Neural cell (in vitro differentiated cells): ENCODE measurements around the gene COG5. TPM values are rescaled to one million over a fixed set of nuclear protein-coding genes. Genes with fewer than 3 reads are reported as not detected.

ENCODE experiments used
- polyA plus RNA-seq: library from polyadenylated mRNA; depleted of rRNA; stranded (reverse); fragments of >200 nt; gene quantifications from 2 replicates; pipeline ENCODE4 v1.2.3, GENCODE V29; 2014
- small RNA-seq, 3 experiments: library from RNA; depleted of rRNA; stranded (forward); fragments of <200 nt; gene quantifications; one replicate each; pipeline ENCODE3, GENCODE V24; 2012

COG5 gene
- polyA plus RNA-seq, 1 donor from 2014 or later, result 13.3 TPM

Small RNA genes within 50 kb of the gene (small RNA-seq; reads per million reads assigned to genes)
- gene AC002381.1 (0 reads per million in 3 experiments), gene RF01233 (0 reads per million in 3 experiments)

Other genes starting within 250 kb of the COG5 start
- 44.3 and 64.1 TPM in 2 replicates for gene GPR22, start 93.9 kb downstream of the COG5 start, polyA plus RNA-seq
- gene DUS4L, start 51 bp upstream of the COG5 start, polyA plus RNA-seq, result 24.2 and 32.7 TPM in 2 replicates
- gene BCAP29, start 16.3 kb upstream of the COG5 start, polyA plus RNA-seq, result 45.3 and 51.5 TPM in 2 replicates
- gene SLC26A4, start 96.9 kb upstream of the COG5 start, polyA plus RNA-seq, result not detected in 2 replicates
- 8.9 and 10.2 TPM in 2 replicates for gene CBLL1, start 180.2 kb upstream of the COG5 start, polyA plus RNA-seq
- gene SLC26A3, start 239.3 kb upstream of the COG5 start, polyA plus RNA-seq, result not detected in 2 replicates